Panc1 (cell line): Measurements from ENCODE around the gene SIL1. TPM values are rescaled to one million over a fixed set of nuclear protein-coding genes. Genes with fewer than 3 reads are reported as not detected.
A peak's percentile ranks its signal among the peaks of the same experiment; 100 is the strongest.

ENCODE experiments used
- ATAC-seq: fragments of 200-7000 bp; cut with Tn5 transposase; 2 replicates; pipeline ENCODE4 v1.9.1; 2020; ENCODE audit warnings: mild to moderate bottlenecking, moderate library complexity
- BruUV-seq: library from RNA; stranded (reverse); fragments of 400-500 nt; replicated peaks from 2 replicates; lab custom pipeline; 2021; lab: Mats Ljungman, UMichigan
- CTCF ChIA-PET: fragments of 300-600 bp; sonication (Branson Sonifier 250); formaldehyde crosslinking; loops from one replicate; lab custom pipeline; 2022; ENCODE audit warnings: antibody characterized with exemption; lab: Charles Lee
- POLR2A ChIA-PET: fragments of 300-600 bp; sonication (Branson Sonifier 250); formaldehyde crosslinking; loops from one replicate; lab custom pipeline; 2022; ENCODE audit warnings: antibody characterized with exemption; lab: Charles Lee
- DNase-seq: peaks from one replicate; pipeline ENCODE4 v3.0.0-alpha.2; 2010; ENCODE audit warnings: low read depth, low spot score
- H3K27ac ChIP-seq: 2 replicates; pipeline ENCODE4 v1.5.1; 2011; ENCODE audit warnings: mild to moderate bottlenecking, low read length, inconsistent platforms
- H3K27me3 ChIP-seq: fragments of 200-500 bp; sonication (Bioruptor generic); 2 replicates; pipeline ENCODE4 v1.6.0; 2014; ENCODE audit warnings: low read length, inconsistent platforms; ENCODE audit not compliant: control insufficient read depth, insufficient read depth
- H3K36me3 ChIP-seq: fragments of 200-500 bp; sonication (Bioruptor generic); 2 replicates; pipeline ENCODE4 v1.5.1; 2014; ENCODE audit warnings: inconsistent platforms, mild to moderate bottlenecking, low read length, moderate library complexity; ENCODE audit not compliant: control insufficient read depth, insufficient read depth
- H3K4me1 ChIP-seq: 2 replicates; pipeline ENCODE4 v1.5.1; 2011; ENCODE audit warnings: inconsistent platforms, mild to moderate bottlenecking, low read length, moderate library complexity; ENCODE audit not compliant: control insufficient read depth, insufficient read depth
- H3K4me3 ChIP-seq, 2 experiments: 2 replicates each; pipeline ENCODE4 v1.5.1; 2011 to 2012; ENCODE audit warnings: low read depth in 2 of 2, low read length in 2 of 2, mild to moderate bottlenecking in 2 of 2, inconsistent platforms in 1 of 2, moderate library complexity in 1 of 2
- H3K9me3 ChIP-seq: fragments of 200-500 bp; sonication (Bioruptor generic); 2 replicates; pipeline ENCODE4 v1.5.1; 2014; ENCODE audit warnings: low read depth, mild to moderate bottlenecking, inconsistent platforms, low read length, moderate library complexity; ENCODE audit not compliant: control insufficient read depth, insufficient read depth
- CTCF ChIP-seq: fragments of 450-650 bp; IDR thresholded peaks from 2 replicates; pipeline ENCODE4 v1.5.1; 2017; ENCODE audit warnings: mild to moderate bottlenecking
- POLR2AphosphoS5 ChIP-seq: IDR thresholded peaks from 2 replicates; pipeline ENCODE4 v1.6.1; 2012; ENCODE audit warnings: mild to moderate bottlenecking, low read depth, low read length, moderate library complexity
- SIN3A ChIP-seq: IDR thresholded peaks from 2 replicates; pipeline ENCODE4 v1.6.1; 2012; ENCODE audit warnings: low read depth, mild to moderate bottlenecking, low read length, moderate library complexity, borderline replicate concordance; ENCODE audit not compliant: insufficient read depth
- TCF7L2 ChIP-seq: IDR thresholded peaks from 2 replicates; pipeline ENCODE4 v1.6.1; 2011; ENCODE audit warnings: mild to moderate bottlenecking, low read depth, low read length, inconsistent platforms
- in situ Hi-C: cut with HindIII; loops from 2 replicates; pipeline ENCODE4 v1.10.0; 2016; ENCODE audit warnings: low sequenced_read_pairs, low pct_unique_long_range_greater_than_20kb
- intact Hi-C: fragments of 100-400 bp; cut with micrococcal nuclease; formaldehyde crosslinking; loops from one replicate; pipeline ENCODE4 v1.10.0; 2022; ENCODE audit not compliant: unreplicated experiment
- total RNA-seq: library from RNA; stranded (reverse); gene quantifications from one replicate; pipeline ENCODE4 v1.2.1, GENCODE V29; 2021; ENCODE audit not compliant: unreplicated experiment
- TF ChIP-seq, protein P1 (sequence below), 2 experiments: IDR thresholded peaks; 2 replicates each; pipeline ENCODE4 v1.6.1; 2011 to 2012; ENCODE audit warnings: low read depth in 2 of 2, control low read depth in 1 of 2, low read length in 1 of 2, mild to moderate bottlenecking in 1 of 2, moderate library complexity in 1 of 2; ENCODE audit not compliant: insufficient read depth in 1 of 2

The SIL1 gene
- total RNA-seq, 1 experiment from 2014 or later: 35.4 TPM

DNA sequence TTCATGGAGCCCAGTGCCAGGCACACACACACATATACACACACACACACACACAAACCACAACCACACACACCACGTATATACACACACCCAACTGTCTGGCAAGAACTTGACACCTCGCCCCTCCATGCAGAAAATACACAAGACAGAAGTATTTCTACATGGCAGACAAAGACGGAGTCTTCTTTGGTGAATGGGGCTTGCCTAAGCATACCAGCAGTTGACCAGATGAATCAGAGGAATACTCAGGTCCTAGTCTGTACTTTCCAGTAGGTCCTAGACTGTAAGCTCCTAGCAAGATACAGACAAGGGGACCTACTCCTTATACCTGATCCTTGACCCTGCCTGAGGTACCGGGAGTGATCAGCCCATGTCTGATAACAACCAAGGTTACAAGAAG is 60.1 kb downstream of the SIL1 start:
- ChIA-PET CTCF (no interaction called here), POLR2A (no interaction called here)
- intact Hi-C loops (no loop called here), in situ Hi-C loops (no loop called here)
- H3K4me1 ChIP-seq: peaks cover 5% of the 10 kb centered on the region; the same call in 1 of the 2 replicates
- H3K27ac ChIP-seq: no peak overlapping the region
- no peak for DNase-seq
- no peaks in the 10 kb centered on the region for H3K9me3 ChIP-seq
- BruUV-seq: no TSS peak
- 0 out of 2 replicates have a peak, but pooled peaks have one; percentile 19 for ATAC-seq
- H3K27me3 ChIP-seq: no peaks in the 10 kb centered on the region
- no peaks in the 10 kb centered on the region for H3K36me3 ChIP-seq
- no peak overlapping the region for H3K4me3 ChIP-seq
- TF ChIP-seq CTCF: no peak
- no peak for TF ChIP-seq POLR2AphosphoS5
- no peak for TF ChIP-seq SIN3A
- TF ChIP-seq, protein P1, sequence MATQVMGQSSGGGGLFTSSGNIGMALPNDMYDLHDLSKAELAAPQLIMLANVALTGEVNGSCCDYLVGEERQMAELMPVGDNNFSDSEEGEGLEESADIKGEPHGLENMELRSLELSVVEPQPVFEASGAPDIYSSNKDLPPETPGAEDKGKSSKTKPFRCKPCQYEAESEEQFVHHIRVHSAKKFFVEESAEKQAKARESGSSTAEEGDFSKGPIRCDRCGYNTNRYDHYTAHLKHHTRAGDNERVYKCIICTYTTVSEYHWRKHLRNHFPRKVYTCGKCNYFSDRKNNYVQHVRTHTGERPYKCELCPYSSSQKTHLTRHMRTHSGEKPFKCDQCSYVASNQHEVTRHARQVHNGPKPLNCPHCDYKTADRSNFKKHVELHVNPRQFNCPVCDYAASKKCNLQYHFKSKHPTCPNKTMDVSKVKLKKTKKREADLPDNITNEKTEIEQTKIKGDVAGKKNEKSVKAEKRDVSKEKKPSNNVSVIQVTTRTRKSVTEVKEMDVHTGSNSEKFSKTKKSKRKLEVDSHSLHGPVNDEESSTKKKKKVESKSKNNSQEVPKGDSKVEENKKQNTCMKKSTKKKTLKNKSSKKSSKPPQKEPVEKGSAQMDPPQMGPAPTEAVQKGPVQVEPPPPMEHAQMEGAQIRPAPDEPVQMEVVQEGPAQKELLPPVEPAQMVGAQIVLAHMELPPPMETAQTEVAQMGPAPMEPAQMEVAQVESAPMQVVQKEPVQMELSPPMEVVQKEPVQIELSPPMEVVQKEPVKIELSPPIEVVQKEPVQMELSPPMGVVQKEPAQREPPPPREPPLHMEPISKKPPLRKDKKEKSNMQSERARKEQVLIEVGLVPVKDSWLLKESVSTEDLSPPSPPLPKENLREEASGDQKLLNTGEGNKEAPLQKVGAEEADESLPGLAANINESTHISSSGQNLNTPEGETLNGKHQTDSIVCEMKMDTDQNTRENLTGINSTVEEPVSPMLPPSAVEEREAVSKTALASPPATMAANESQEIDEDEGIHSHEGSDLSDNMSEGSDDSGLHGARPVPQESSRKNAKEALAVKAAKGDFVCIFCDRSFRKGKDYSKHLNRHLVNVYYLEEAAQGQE (IDR thresholded peaks at IDR 0.05; ENCODE audit: insufficient read depth in 1 of 2, low read depth in 2 of 2, low read length in 1 of 2): no peak
- no peak for TF ChIP-seq TCF7L2

- ATAC-seq (no peak; the same call in 1 of the 2 replicates), DNase-seq (no peak)
- no peak overlapping the region for H3K4me3 ChIP-seq
- intact Hi-C loops (no loop called here), in situ Hi-C loops (no loop called here)
- no peaks in the 10 kb centered on the region for H3K27me3 ChIP-seq
- ChIA-PET CTCF (no interaction called here), POLR2A (no interaction called here)
- no TSS peak for BruUV-seq
- no peaks in the 10 kb centered on the region for H3K36me3 ChIP-seq
- TF ChIP-seq SIN3A: no peak
- no peak for TF ChIP-seq POLR2AphosphoS5
- TF ChIP-seq, protein P1 (IDR thresholded peaks at IDR 0.05; ENCODE audit: insufficient read depth in 1 of 2, low read depth in 2 of 2, low read length in 1 of 2): no peak
- TF ChIP-seq TCF7L2: no peak
- peak; percentile 47; the same call in 1 of the 2 replicates for TF ChIP-seq CTCF
- peaks cover 5% of the 10 kb centered on the region; the same call in 1 of the 2 replicates for H3K4me1 ChIP-seq
- no peaks in the 10 kb centered on the region for H3K9me3 ChIP-seq
- no peak overlapping the region for H3K27ac ChIP-seq
These were observed 60.5 kb downstream of the SIL1 start for GRCh38 chr5:139137697-139138096.
